Upper lobe of left lung (tissue), 4 donors: ENCODE data around the gene PTCH1.

Experiments used
- CTCF ChIP-seq, 6 experiments: fragments of 450-650 bp in 4 of 6; fragments of 200-600 bp in 2 of 6; sonication (generic) in 2 of 6; IDR thresholded peaks; one replicate each; pipeline ENCODE4 v1.5.1; 2016 to 2019; ENCODE audit warnings: antibody characterized with exemption in 6 of 6
- POLR2A ChIP-seq, 4 donors: fragments of 450-650 bp; IDR thresholded peaks; one replicate each; pipeline ENCODE4 v1.5.1; 2016 to 2017; ENCODE audit warnings: antibody characterized with exemption in 4 of 4, mild to moderate bottlenecking in 2 of 4
- POLR2AphosphoS5 ChIP-seq, 2 donors: sonication (generic); formaldehyde crosslinking; IDR thresholded peaks; one replicate each; pipeline ENCODE4 v1.5.1; 2017; ENCODE audit warnings: antibody characterized with exemption in 2 of 2

GRCh38 chr9:95477441-95477840 lies 39.3 kb downstream of the PTCH1 start:
- TF ChIP-seq CTCF (IDR thresholded peaks at IDR 0.05), result no peak
- no peak for TF ChIP-seq POLR2A (IDR thresholded peaks at IDR 0.05)
- TF ChIP-seq POLR2AphosphoS5 (IDR thresholded peaks at IDR 0.05), result no peak
